Skeletal muscle tissue (tissue), 5 donors: ENCODE measurements around the gene IMMT. TPM values are rescaled to one million over a fixed set of nuclear protein-coding genes. Genes with fewer than 3 reads are reported as not detected.

Source experiments
- H3K27ac ChIP-seq: one replicate; pipeline ENCODE4 v1.7.0; 2013; ENCODE audit warnings: mild to moderate bottlenecking, low read depth, low read length, inconsistent platforms
- H3K27me3 ChIP-seq, 3 donors: one replicate each; pipeline ENCODE4 v1.7.0; 2013; ENCODE audit warnings: low read length in 3 of 3; ENCODE audit not compliant: control insufficient read depth in 3 of 3, insufficient read depth in 3 of 3
- H3K36me3 ChIP-seq, 3 donors: one replicate each; pipeline ENCODE4 v1.7.0; 2013; ENCODE audit warnings: low read length in 3 of 3; ENCODE audit not compliant: control insufficient read depth in 3 of 3, insufficient read depth in 3 of 3
- H3K4me1 ChIP-seq, 3 donors: one replicate each; pipeline ENCODE4 v1.7.0; 2013; ENCODE audit warnings: low read length in 3 of 3, mild to moderate bottlenecking in 3 of 3; ENCODE audit not compliant: control insufficient read depth in 3 of 3, insufficient read depth in 3 of 3
- H3K4me3 ChIP-seq, 3 donors: one replicate each; pipeline ENCODE4 v1.7.0; 2013; ENCODE audit warnings: low read length in 3 of 3
- H3K9ac ChIP-seq, 3 donors: one replicate each; pipeline ENCODE4 v1.7.0; 2013; ENCODE audit warnings: low read length in 3 of 3, mild to moderate bottlenecking in 3 of 3, moderate library complexity in 2 of 3, low read depth in 1 of 3
- H3K9me3 ChIP-seq, 3 donors: one replicate each; pipeline ENCODE4 v1.7.0; 2013; ENCODE audit warnings: low read length in 3 of 3; ENCODE audit not compliant: control insufficient read depth in 3 of 3
- small RNA-seq: library from RNA; depleted of rRNA; stranded (forward); fragments of <200 nt; gene quantifications from one replicate; pipeline ENCODE3, GENCODE V24; 2014
- total RNA-seq: library from RNA; depleted of rRNA; stranded (reverse); fragments of >200 nt; gene quantifications from one replicate; pipeline ENCODE4 v1.2.3, GENCODE V29; 2014
- donor health status: Osteomylitis.

Gene IMMT
- total RNA-seq, 1 donor from 2014 or later: 43.8 TPM

DNA sequence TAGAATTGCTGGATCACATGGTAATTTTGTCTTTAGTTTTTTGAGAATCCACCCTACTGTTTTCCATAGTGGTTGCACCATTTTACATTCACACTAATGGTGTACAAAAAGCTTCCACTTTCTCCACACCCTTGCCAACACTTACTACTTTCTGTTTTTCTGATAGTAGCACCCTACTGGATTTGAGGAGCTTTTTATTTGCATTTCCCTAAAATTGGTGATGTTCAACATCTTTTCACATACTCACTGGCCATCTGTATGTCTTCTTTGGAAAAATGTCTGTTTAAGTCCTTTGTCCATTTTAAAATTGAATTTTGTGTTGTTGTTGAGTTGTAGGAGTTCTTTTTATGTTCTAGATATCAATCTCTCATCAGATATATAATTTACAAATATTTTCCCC lies 93.1 kb downstream of the IMMT start:
- Histone ChIP-seq H3K27me3 (no peaks in the 10 kb centered on the region), H3K9ac (no peak overlapping the region), H3K9me3 (no peaks in the 10 kb centered on the region), H3K4me3 (no peak overlapping the region), H3K36me3 (peaks cover 17 to 25% (median 21%) of the 10 kb centered on the region in 3 donors), H3K27ac (no peak overlapping the region), H3K4me1 (peaks cover 14 to 29% (median 20%) of the 10 kb centered on the region in 3 donors)

- Histone ChIP-seq H3K27ac (peak overlapping the region; percentile 22), H3K27me3 (no peaks in the 10 kb centered on the region), H3K36me3 (peaks cover 23 to 34% (median 28%) of the 10 kb centered on the region in 3 donors)
These were observed 97.3 kb downstream of the IMMT start for GRCh38 chr2:86097913-86098312.

GRCh38 chr2:86097114-86097896 lies 98.0 kb downstream of the IMMT start:
- no peaks in the 10 kb centered on the region for H3K9me3 ChIP-seq
- peak overlapping the region; percentile 22 for H3K27ac ChIP-seq
- H3K4me1 ChIP-seq: no peaks in the 10 kb centered on the region
- H3K27me3 ChIP-seq: no peaks in the 10 kb centered on the region
- no peak overlapping the region for H3K9ac ChIP-seq
- H3K4me3 ChIP-seq: no peak overlapping the region
- H3K36me3 ChIP-seq: peaks cover 20 to 34% (median 26%) of the 10 kb centered on the region in 3 donors

More at GRCh38 chr2:86097913-86098312, 97.3 kb downstream of the IMMT start:
- Histone ChIP-seq H3K4me1 (peaks cover 0 to 3% (median under 1%) of the 10 kb centered on the region in 3 donors), H3K4me3 (no peak overlapping the region), H3K9ac (no peak overlapping the region), H3K9me3 (no peaks in the 10 kb centered on the region)

- Histone ChIP-seq H3K9ac (no peak overlapping the region), H3K4me3 (no peak overlapping the region), H3K4me1 (no peaks in the 10 kb centered on the region), H3K27me3 (no peaks in the 10 kb centered on the region), H3K36me3 (peaks cover 25 to 40% (median 35%) of the 10 kb centered on the region in 3 donors), H3K9me3 (no peaks in the 10 kb centered on the region), H3K27ac (no peak overlapping the region)
These were observed 101.0 kb downstream of the IMMT start for GRCh38 chr2:86094229-86094628.

Small RNAs within 50 kb of the gene (small RNA-seq; reads per million reads assigned to genes)
- gene MIR4779: not detected
- gene RF00019: not detected
- 756 reads per million, percentile 98 among the genes with 10 or more reads in this experiment for gene SNORD94

Other genes with a start within 250 kb of the IMMT start
- gene POLR1A, start 89.6 kb downstream of the IMMT start, total RNA-seq: 13.6 TPM
- gene PTCD3, start 89.2 kb downstream of the IMMT start, total RNA-seq: 87.2 TPM
- 20.9 TPM for gene MRPL35, start 4.0 kb upstream of the IMMT start, total RNA-seq
- gene REEP1, start 142.2 kb upstream of the IMMT start, total RNA-seq: 24.0 TPM
- gene KDM3A, start 245.9 kb upstream of the IMMT start, total RNA-seq: 41.2 TPM